Putamen (tissue), 1 donor: ENCODE measurements around the gene EFHC2.

Experiments used
- DNase-seq: peaks from one replicate; pipeline ENCODE4 v3.0.0-alpha.2; 2016; ENCODE audit warnings: low spot score

Gene EFHC2

GRCh38 chrX:44343412-44344141, at the start of gene EFHC2:
TSS of gene EFHC2 (minus strand) at chrX:44343672. CDS start at chrX:44343588, 84 bp downstream.
- DNase-seq, result peak; percentile 0

- peak; percentile 24 for DNase-seq
These were observed 49.3 kb upstream of the EFHC2 start for GRCh38 chrX:44392767-44393166.

- no peak for DNase-seq
These were observed 41.3 kb upstream of the EFHC2 start for GRCh38 chrX:44384688-44385338.

GRCh38 chrX:44382871-44383270, 39.4 kb upstream of the EFHC2 start:
- DNase-seq, result no peak

- DNase-seq, result no peak
These were observed 9.3 kb upstream of the EFHC2 start for GRCh38 chrX:44352758-44353157.

- DNase-seq, result no peak
These were observed 6.1 kb upstream of the EFHC2 start for GRCh38 chrX:44349561-44349960.

GRCh38 chrX:44344687-44345086, 1.2 kb upstream of the EFHC2 start:
- no peak for DNase-seq

- no peak for DNase-seq
These were observed 722 bp upstream of the EFHC2 start for GRCh38 chrX:44344194-44344593.

- no peak for DNase-seq
These were observed 606 bp downstream of the EFHC2 start for GRCh38 chrX:44342866-44343265.

- no peak for DNase-seq
These were observed 5.1 kb downstream of the EFHC2 start for GRCh38 chrX:44338361-44338760.

- no peak for DNase-seq
These were observed 11.0 kb downstream of the EFHC2 start for GRCh38 chrX:44332437-44332836.

GRCh38 chrX:44330227-44330626, 13.2 kb downstream of the EFHC2 start:
- no peak for DNase-seq

GRCh38 chrX:44319550-44319949, 23.9 kb downstream of the EFHC2 start:
- DNase-seq, result no peak

- no peak for DNase-seq
These were observed 26.3 kb downstream of the EFHC2 start for GRCh38 chrX:44317181-44317580.

- DNase-seq, result no peak
These were observed 28.7 kb downstream of the EFHC2 start for GRCh38 chrX:44314808-44315207.

GRCh38 chrX:44314259-44314734, 29.2 kb downstream of the EFHC2 start:
- no peak for DNase-seq

- no peak for DNase-seq
These were observed 31.1 kb downstream of the EFHC2 start for GRCh38 chrX:44312421-44312820.

GRCh38 chrX:44310227-44310626, 33.2 kb downstream of the EFHC2 start:
- no peak for DNase-seq

- DNase-seq, result no peak
These were observed 34.6 kb downstream of the EFHC2 start for GRCh38 chrX:44308869-44309268.

GRCh38 chrX:44306356-44306755, 37.1 kb downstream of the EFHC2 start:
- no peak for DNase-seq

GRCh38 chrX:44305921-44306320, 37.6 kb downstream of the EFHC2 start:
- no peak for DNase-seq

GRCh38 chrX:44303119-44303518, 40.4 kb downstream of the EFHC2 start:
- DNase-seq, result no peak

- DNase-seq, result no peak
These were observed 44.3 kb downstream of the EFHC2 start for GRCh38 chrX:44299177-44299576.
